ENCODE measurements around the gene SEC14L5. TPM values are rescaled to one million over a fixed set of nuclear protein-coding genes. Genes with fewer than 3 reads are reported as not detected.

Gene SEC14L5
- total RNA-seq, 1 donor from 2014 or later: 3.1 TPM

DNA sequence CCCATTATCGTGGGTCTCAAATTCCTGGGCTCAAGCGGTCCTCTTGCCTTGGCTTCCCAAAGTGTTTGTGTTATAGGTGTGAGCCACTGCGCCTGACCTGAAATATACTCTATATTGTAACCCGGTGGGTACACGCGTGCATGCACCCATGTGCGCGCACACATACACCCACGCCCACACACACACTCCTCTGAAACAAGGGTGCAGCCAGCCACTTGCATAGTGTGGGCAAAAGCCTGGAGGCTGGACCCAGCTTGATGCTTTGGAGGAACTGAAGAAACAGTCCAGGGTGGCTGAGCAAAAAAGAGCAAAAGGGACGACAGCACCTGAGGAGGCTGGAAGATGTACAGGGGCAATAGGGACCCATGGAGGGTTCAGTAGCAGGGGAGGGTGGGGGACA lies 45.7 kb downstream of the SEC14L5 start:
- TF ChIP-seq, protein P1, sequence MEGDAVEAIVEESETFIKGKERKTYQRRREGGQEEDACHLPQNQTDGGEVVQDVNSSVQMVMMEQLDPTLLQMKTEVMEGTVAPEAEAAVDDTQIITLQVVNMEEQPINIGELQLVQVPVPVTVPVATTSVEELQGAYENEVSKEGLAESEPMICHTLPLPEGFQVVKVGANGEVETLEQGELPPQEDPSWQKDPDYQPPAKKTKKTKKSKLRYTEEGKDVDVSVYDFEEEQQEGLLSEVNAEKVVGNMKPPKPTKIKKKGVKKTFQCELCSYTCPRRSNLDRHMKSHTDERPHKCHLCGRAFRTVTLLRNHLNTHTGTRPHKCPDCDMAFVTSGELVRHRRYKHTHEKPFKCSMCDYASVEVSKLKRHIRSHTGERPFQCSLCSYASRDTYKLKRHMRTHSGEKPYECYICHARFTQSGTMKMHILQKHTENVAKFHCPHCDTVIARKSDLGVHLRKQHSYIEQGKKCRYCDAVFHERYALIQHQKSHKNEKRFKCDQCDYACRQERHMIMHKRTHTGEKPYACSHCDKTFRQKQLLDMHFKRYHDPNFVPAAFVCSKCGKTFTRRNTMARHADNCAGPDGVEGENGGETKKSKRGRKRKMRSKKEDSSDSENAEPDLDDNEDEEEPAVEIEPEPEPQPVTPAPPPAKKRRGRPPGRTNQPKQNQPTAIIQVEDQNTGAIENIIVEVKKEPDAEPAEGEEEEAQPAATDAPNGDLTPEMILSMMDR (IDR thresholded peaks at IDR 0.05; ENCODE audit: partially characterized antibody, unreplicated experiment): no peak
- H3K4me1 Mint-ChIP-seq (ENCODE audit: low read depth, unreplicated experiment): no peaks in the 10 kb centered on the region
- peaks cover 3% of the 10 kb centered on the region for H3K27me3 Mint-ChIP-seq (ENCODE audit: unreplicated experiment)
- H3K27ac Mint-ChIP-seq (ENCODE audit: unreplicated experiment): no peak overlapping the region
- no peak for DNase-seq
- no peaks in the 10 kb centered on the region for H3K9me3 Mint-ChIP-seq (ENCODE audit: unreplicated experiment)
- no peaks in the 10 kb centered on the region for H3K36me3 Mint-ChIP-seq (ENCODE audit: unreplicated experiment)
- H3K4me3 Mint-ChIP-seq (ENCODE audit: unreplicated experiment): no peak overlapping the region

DNA sequence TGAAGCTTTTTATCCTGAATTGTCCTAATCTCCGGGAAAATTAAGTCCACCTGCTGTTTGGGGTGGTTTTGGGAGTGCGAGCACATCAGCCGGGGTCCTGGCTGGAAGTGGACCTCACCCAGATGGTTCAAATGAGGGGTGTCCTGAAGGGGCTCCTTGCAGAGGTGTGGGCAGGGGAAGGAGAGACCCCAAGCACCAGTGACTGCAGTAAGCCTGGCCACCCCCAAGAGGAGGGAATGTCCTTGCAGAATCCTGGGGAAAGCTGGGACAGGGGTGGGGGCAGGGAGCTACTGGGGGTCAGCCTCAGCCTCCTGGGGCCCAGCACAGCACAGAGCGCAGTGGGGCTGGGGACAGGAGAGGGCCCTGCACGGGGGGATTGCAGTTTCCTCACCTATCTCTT lies 46.2 kb downstream of the SEC14L5 start:
- DNase-seq: no peak
- Mint-ChIP-seq H3K4me3 (ENCODE audit: unreplicated experiment) (no peak overlapping the region), H3K4me1 (ENCODE audit: low read depth, unreplicated experiment) (no peaks in the 10 kb centered on the region), H3K27me3 (ENCODE audit: unreplicated experiment) (peaks cover 5% of the 10 kb centered on the region), H3K9me3 (ENCODE audit: unreplicated experiment) (no peaks in the 10 kb centered on the region), H3K27ac (ENCODE audit: unreplicated experiment) (no peak overlapping the region), H3K36me3 (ENCODE audit: unreplicated experiment) (no peaks in the 10 kb centered on the region)
- TF ChIP-seq, protein P1 (IDR thresholded peaks at IDR 0.05; ENCODE audit: partially characterized antibody, unreplicated experiment): no peak

DNA sequence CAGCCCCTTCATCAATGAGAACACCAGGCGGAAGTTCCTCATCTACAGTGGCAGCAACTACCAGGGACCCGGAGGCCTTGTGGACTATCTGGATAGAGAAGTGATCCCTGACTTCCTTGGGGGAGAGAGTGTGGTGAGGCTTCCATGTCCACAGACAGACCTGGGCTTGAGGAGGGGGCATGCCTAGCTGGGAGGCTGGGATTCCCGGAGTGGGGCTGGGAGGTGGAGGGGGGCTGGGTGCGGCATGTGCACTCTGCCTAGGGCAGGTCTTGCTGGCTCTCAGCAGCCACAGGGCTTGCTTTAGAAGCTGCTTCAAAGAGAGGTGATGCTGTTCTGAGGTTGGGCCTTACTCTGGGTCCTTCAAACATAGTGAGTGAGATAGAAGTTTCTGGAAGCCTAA lies 47.8 kb downstream of the SEC14L5 start:
- no peaks in the 10 kb centered on the region for H3K36me3 Mint-ChIP-seq (ENCODE audit: unreplicated experiment)
- H3K27ac Mint-ChIP-seq (ENCODE audit: unreplicated experiment): no peak overlapping the region
- no peak overlapping the region for H3K4me3 Mint-ChIP-seq (ENCODE audit: unreplicated experiment)
- H3K9me3 Mint-ChIP-seq (ENCODE audit: unreplicated experiment): no peaks in the 10 kb centered on the region
- no peaks in the 10 kb centered on the region for H3K4me1 Mint-ChIP-seq (ENCODE audit: low read depth, unreplicated experiment)
- DNase-seq: no peak
- TF ChIP-seq, protein P1 (IDR thresholded peaks at IDR 0.05; ENCODE audit: partially characterized antibody, unreplicated experiment): no peak
- peaks cover 5% of the 10 kb centered on the region for H3K27me3 Mint-ChIP-seq (ENCODE audit: unreplicated experiment)

DNA sequence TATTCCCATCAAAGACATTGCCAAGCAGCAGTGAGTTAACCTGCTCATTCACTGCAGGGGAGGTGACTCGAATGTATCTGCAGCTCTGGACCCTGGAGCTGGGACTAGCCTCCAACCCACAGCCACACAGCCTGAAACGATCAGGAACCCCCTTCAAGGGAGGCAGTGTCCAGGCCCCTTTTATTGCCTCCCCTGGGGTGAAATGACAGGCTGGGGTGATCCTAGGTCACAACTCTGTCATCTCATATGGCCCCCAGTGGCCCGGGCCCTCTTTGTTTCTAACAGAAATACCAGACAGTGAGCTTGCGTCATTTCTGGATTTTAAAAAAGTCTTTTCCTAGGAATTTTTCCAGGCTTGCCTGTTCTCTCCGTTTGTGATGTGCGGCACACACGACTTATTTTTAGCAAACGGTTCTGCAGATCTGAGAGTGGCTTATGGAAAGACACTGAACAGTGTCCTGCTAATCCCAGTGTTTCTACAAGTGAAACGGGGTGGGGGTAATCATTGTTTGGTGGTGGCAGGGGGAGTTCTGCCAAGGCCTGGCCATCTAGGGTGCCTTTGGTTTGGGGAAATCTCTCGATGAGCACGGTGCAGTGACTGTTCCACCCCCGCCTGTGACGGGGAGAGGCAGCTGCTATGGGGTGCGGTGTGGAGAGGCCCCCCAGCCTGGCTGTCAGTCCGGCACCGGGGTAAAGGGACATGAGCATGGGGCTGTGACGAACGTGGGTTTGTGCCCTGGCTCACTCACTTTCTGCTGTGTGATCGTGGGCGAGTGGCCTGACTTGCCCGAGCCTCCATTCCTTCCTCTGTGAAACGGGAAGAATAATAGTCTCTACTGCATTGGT lies 48.4 kb downstream of the SEC14L5 start:
- TF ChIP-seq, protein P1 (IDR thresholded peaks at IDR 0.05; ENCODE audit: partially characterized antibody, unreplicated experiment): no peak
- no peaks in the 10 kb centered on the region for H3K9me3 Mint-ChIP-seq (ENCODE audit: unreplicated experiment)
- no peaks in the 10 kb centered on the region for H3K36me3 Mint-ChIP-seq (ENCODE audit: unreplicated experiment)
- H3K4me1 Mint-ChIP-seq (ENCODE audit: low read depth, unreplicated experiment): no peaks in the 10 kb centered on the region
- H3K27ac Mint-ChIP-seq (ENCODE audit: unreplicated experiment): no peak overlapping the region
- H3K27me3 Mint-ChIP-seq (ENCODE audit: unreplicated experiment): peaks cover 5% of the 10 kb centered on the region
- no peak overlapping the region for H3K4me3 Mint-ChIP-seq (ENCODE audit: unreplicated experiment)
- DNase-seq: no peak

GRCh38 chr16:5007256-5007655 lies 49.1 kb downstream of the SEC14L5 start:
- H3K27me3 Mint-ChIP-seq (ENCODE audit: unreplicated experiment): peaks cover 5% of the 10 kb centered on the region
- H3K9me3 Mint-ChIP-seq (ENCODE audit: unreplicated experiment): no peaks in the 10 kb centered on the region
- H3K36me3 Mint-ChIP-seq (ENCODE audit: unreplicated experiment): no peaks in the 10 kb centered on the region
- H3K4me3 Mint-ChIP-seq (ENCODE audit: unreplicated experiment): no peak overlapping the region
- H3K27ac Mint-ChIP-seq (ENCODE audit: unreplicated experiment): no peak overlapping the region
- no peak for DNase-seq
- TF ChIP-seq, protein P1 (IDR thresholded peaks at IDR 0.05; ENCODE audit: partially characterized antibody, unreplicated experiment): no peak
- H3K4me1 Mint-ChIP-seq (ENCODE audit: low read depth, unreplicated experiment): no peaks in the 10 kb centered on the region
